A549 (cell line): ENCODE data around the gene TRPC6. TPM values are rescaled to one million over a fixed set of nuclear protein-coding genes. Genes with fewer than 3 reads are reported as not detected.

Experiments used
- ATAC-seq, 2 experiments: fragments of 200-7000 bp in 1 of 2; fragments of >200 bp in 1 of 2; cut with Nextera tagmentation in 1 of 2; cut with Tn5 transposase in 1 of 2; 3 replicates each; pipeline versions ENCODE4 v1.8.0 to v1.9.1; 2018 to 2020; ENCODE audit warnings: mild to moderate bottlenecking in 1 of 2, moderate library complexity in 1 of 2
- CTCF ChIA-PET: fragments of 300-600 bp; sonication (Branson Sonifier 250); formaldehyde crosslinking; extraction: SDS; loops from one replicate; lab custom pipeline; 2021; ENCODE audit warnings: antibody characterized with exemption, inconsistent platforms; lab: Yijun Ruan, JAX
- POLR2A ChIA-PET: fragments of 350-600 bp; formaldehyde crosslinking; extraction: SDS; loops from one replicate; lab custom pipeline; 2021; ENCODE audit warnings: antibody characterized with exemption, inconsistent platforms; lab: Yijun Ruan, JAX
- DNase-seq, 2 experiments: peaks; one replicate each; pipeline versions ENCODE4 v3.0.0 to v3.0.0-alpha.2; 2011 to 2016; ENCODE audit warnings: low read depth in 1 of 2, low spot score in 1 of 2
- FAIRE-seq: peaks from 2 replicates; lab custom pipeline; 2011; peaks lifted over from hg19 to GRCh38; lab: Jason Lieb, UNC
- H3K27ac ChIP-seq, 2 experiments: fragments of >200 bp; sonication (Bioruptor Twin); formaldehyde crosslinking; 3 replicates each; pipeline ENCODE4 v1.5.1; 2016 to 2017
- H3K4me1 ChIP-seq: fragments of >200 bp; sonication (Bioruptor Twin); formaldehyde crosslinking; 3 replicates; pipeline ENCODE4 v1.6.1; 2016
- H3K4me2 ChIP-seq: fragments of >200 bp; sonication (Bioruptor Twin); formaldehyde crosslinking; 3 replicates; pipeline ENCODE4 v1.6.1; 2016
- H3K4me3 ChIP-seq: fragments of >200 bp; sonication (Bioruptor Twin); formaldehyde crosslinking; 3 replicates; pipeline ENCODE4 v1.5.1; 2016
- H3K9me3 ChIP-seq: fragments of >200 bp; sonication (Bioruptor Twin); formaldehyde crosslinking; 3 replicates; pipeline ENCODE4 v1.6.1; 2016
- BHLHE40 ChIP-seq: IDR thresholded peaks from 2 replicates; pipeline ENCODE4 v1.6.1; 2012; ENCODE audit warnings: low read depth, low read length, inconsistent platforms
- CBX2 ChIP-seq: fragments of 200-600 bp; sonication (generic); IDR thresholded peaks from 2 replicates; pipeline ENCODE4 v1.6.1; 2016; ENCODE audit warnings: low read depth, mild to moderate bottlenecking, borderline replicate concordance
- CEBPB ChIP-seq, 2 experiments: fragments of >200 bp in 1 of 2; sonication (Bioruptor Twin) in 1 of 2; formaldehyde crosslinking in 1 of 2; IDR thresholded peaks; 2 replicates each; pipeline ENCODE4 v1.6.1; 2012 to 2016
- CHD4 ChIP-seq: fragments of 200-600 bp; sonication (generic); IDR thresholded peaks from 2 replicates; pipeline ENCODE4 v1.6.1; 2016; ENCODE audit warnings: antibody characterized with exemption, mild to moderate bottlenecking, borderline replicate concordance
- EP300 ChIP-seq, 2 experiments: fragments of >200 bp; sonication (Bioruptor Twin); formaldehyde crosslinking; IDR thresholded peaks; 2 replicates in 1 of 2; 3 replicates in 1 of 2; pipeline ENCODE4 v1.6.1; 2016 to 2017
- ESRRA ChIP-seq: fragments of 150-350 bp; IDR thresholded peaks from 2 replicates; pipeline ENCODE4 v1.6.1; 2014; ENCODE audit warnings: mild to moderate bottlenecking, low read length, borderline replicate concordance
- GATA3 ChIP-seq: IDR thresholded peaks from 2 replicates; pipeline ENCODE4 v1.6.1; 2012; ENCODE audit warnings: borderline replicate concordance
- HDAC2 ChIP-seq: fragments of 200-600 bp; sonication (generic); IDR thresholded peaks from 2 replicates; pipeline ENCODE4 v1.6.1; 2016
- HOXA7 ChIP-seq: fragments of 250-450 bp; sonication (Bioruptor Pico); IDR thresholded peaks from 2 replicates; pipeline ENCODE4 v1.5.0; 2020; ENCODE audit warnings: mild to moderate bottlenecking, moderate library complexity
- HOXB5 ChIP-seq: fragments of 250-450 bp; sonication (Bioruptor Pico); IDR thresholded peaks from 2 replicates; pipeline ENCODE4 v1.5.0; 2020; ENCODE audit warnings: mild to moderate bottlenecking, moderate library complexity
- KDM5A ChIP-seq: fragments of 200-600 bp; sonication (generic); IDR thresholded peaks from 2 replicates; pipeline ENCODE4 v1.6.1; 2016; ENCODE audit warnings: antibody characterized with exemption, mild to moderate bottlenecking
- MAX ChIP-seq: IDR thresholded peaks from 2 replicates; pipeline ENCODE4 v1.6.1; 2012
- NFE2L2 ChIP-seq: fragments of 150-350 bp; conservative IDR thresholded peaks from 2 replicates; pipeline ENCODE4 v1.6.1; 2014; ENCODE audit warnings: low read length
- NR3C1 ChIP-seq: fragments of >200 bp; sonication (Bioruptor Twin); formaldehyde crosslinking; IDR thresholded peaks from 3 replicates; pipeline ENCODE4 v1.6.1; 2017
- RARB ChIP-seq: fragments of 250-450 bp; sonication (Bioruptor Pico); IDR thresholded peaks from 2 replicates; pipeline ENCODE4 v1.8.0; 2021; ENCODE audit warnings: mild to moderate bottlenecking, moderate library complexity
- RCOR1 ChIP-seq: fragments of 150-350 bp; IDR thresholded peaks from 2 replicates; pipeline ENCODE4 v1.6.1; 2014; ENCODE audit warnings: antibody characterized with exemption, low read length, low read depth
- RNF2 ChIP-seq: fragments of 200-600 bp; sonication (generic); IDR thresholded peaks from 2 replicates; pipeline ENCODE4 v1.6.1; 2016; ENCODE audit warnings: low read depth, mild to moderate bottlenecking, antibody characterized with exemption, moderate library complexity, borderline replicate concordance
- ZNF302 ChIP-seq: fragments of 250-450 bp; sonication (Bioruptor Pico); IDR thresholded peaks from 2 replicates; pipeline ENCODE4 v1.9.0; 2021; ENCODE audit warnings: inconsistent platforms, mild to moderate bottlenecking, moderate library complexity
- ZSCAN20 ChIP-seq: fragments of 250-450 bp; sonication (Bioruptor Pico); IDR thresholded peaks from 2 replicates; pipeline ENCODE4 v1.8.0; 2022; ENCODE audit warnings: mild to moderate bottlenecking, moderate library complexity
- WGBS: methylation state at CpG from one replicate; pipeline ENCODE4 v1.1.6; 2017; ENCODE audit errors: missing lambda C conversion rate; 5-methylcytosine and 5-hydroxymethylcytosine counted together
- polyA plus RNA-seq, 4 experiments: library from polyadenylated mRNA; depleted of rRNA in 3 of 4; stranded (reverse); fragments of >200 nt; fragmentation: RNase III in 1 of 4; extraction: RNeasy Plus Mini Kit Qiagen cat#74134 plus additional on column Dnase treatment in 1 of 4; gene quantifications; 2 replicates in 3 of 4; 3 replicates in 1 of 4; pipeline ENCODE4 v1.2.3, GENCODE V29; 2011 to 2017

The TRPC6 gene
- polyA plus RNA-seq, 2 of the 4 experiments (the other 2 are of a cell fraction) = 0.70 to 1.0 TPM

GRCh38 chr11:101482556-101483124, 101.2 kb downstream of the TRPC6 start:
- 96% methylated on average over 4 of the region's 4 CpGs for WGBS
- no peaks in the 10 kb centered on the region for H3K9me3 ChIP-seq
- no peak for ATAC-seq
- CTCF ChIA-PET = no interaction called here
- no peak overlapping the region for H3K27ac ChIP-seq
- no peak for FAIRE-seq
- H3K4me3 ChIP-seq = no peak overlapping the region
- H3K4me2 ChIP-seq = no peak overlapping the region
- POLR2A ChIA-PET = no interaction called here
- DNase-seq = no peak
- no peaks in the 10 kb centered on the region for H3K4me1 ChIP-seq
- no peak for TF ChIP-seq RNF2

- FAIRE-seq (no peak), ATAC-seq (no peak), DNase-seq (no peak)
- no peak overlapping the region for H3K4me2 ChIP-seq
- H3K4me1 ChIP-seq = no peaks in the 10 kb centered on the region
- H3K9me3 ChIP-seq = no peaks in the 10 kb centered on the region
- H3K27ac ChIP-seq = no peak overlapping the region
- ChIA-PET CTCF (interaction anchor here (0.6 to 1.6 kb wide), 4 partner anchors 22 to 500 kb away, joined by 3 to 5 read pairs (median 3); no protein-coding TSS in a partner anchor), POLR2A (no interaction called here)
- no peak overlapping the region for H3K4me3 ChIP-seq
- 82% methylated on average over 13 of the region's 13 CpGs for WGBS
- no peak for TF ChIP-seq ESRRA
- TF ChIP-seq MAX = no peak
- TF ChIP-seq RCOR1 = no peak
- TF ChIP-seq CHD4 = no peak
- TF ChIP-seq HOXA7 (CRISPR knock-in tag) = no peak
- TF ChIP-seq RARB = no peak
- no peak for TF ChIP-seq ZNF302 (CRISPR knock-in tag)
- no peak for TF ChIP-seq NFE2L2
- no peak for TF ChIP-seq CEBPB (IDR thresholded peaks at IDR 0.05)
- TF ChIP-seq, all 56 proteins: peak for 0
Measured at GRCh38 chr11:101478587-101479369, 105.0 kb downstream of the TRPC6 start.

- ATAC-seq (no peak), DNase-seq (no peak), FAIRE-seq (no peak)
- POLR2A ChIA-PET = no interaction called here
- H3K4me2 ChIP-seq = no peak overlapping the region
- no peaks in the 10 kb centered on the region for H3K4me1 ChIP-seq
- 61% methylated on average over 3 of the region's 3 CpGs for WGBS
- CTCF ChIA-PET = interaction anchor here (0.7 to 1.2 kb wide), 2 partner anchors 370 to 499 kb away, joined by 3 read pairs; no protein-coding TSS in a partner anchor
- no peak overlapping the region for H3K27ac ChIP-seq
- TF ChIP-seq MAX (no peak), BHLHE40 (no peak), EP300 (IDR thresholded peaks at IDR 0.05) (no peak), HOXB5 (CRISPR knock-in tag) (no peak), KDM5A (no peak), NR3C1 (no peak), GATA3 (no peak), ZSCAN20 (no peak), CBX2 (no peak)
- H3K4me3 ChIP-seq = no peak overlapping the region
- H3K9me3 ChIP-seq = no peaks in the 10 kb centered on the region
Measured at GRCh38 chr11:101477926-101478325, 105.9 kb downstream of the TRPC6 start.

GRCh38 chr11:101476191-101476590, 107.6 kb downstream of the TRPC6 start:
- ATAC-seq (no peak), FAIRE-seq (no peak), DNase-seq (no peak)
- H3K9me3 ChIP-seq = no peaks in the 10 kb centered on the region
- H3K27ac ChIP-seq = no peak overlapping the region
- ChIA-PET POLR2A (no interaction called here), CTCF (no interaction called here)
- TF ChIP-seq HDAC2 (no peak), ZSCAN20 (no peak)
- no peaks in the 10 kb centered on the region for H3K4me1 ChIP-seq
- H3K4me3 ChIP-seq = no peak overlapping the region
- H3K4me2 ChIP-seq = no peak overlapping the region
- WGBS = 89% methylated on average over 6 of the region's 6 CpGs
